Urinary bladder (tissue), 4 donors: ENCODE data around the gene L1CAM. TPM values are rescaled to one million over a fixed set of nuclear protein-coding genes. Genes with fewer than 3 reads are reported as not detected.

Experiments used
- DNase-seq: peaks from one replicate; pipeline ENCODE4 v3.0.0-alpha.2; 2015; ENCODE audit errors: extremely low spot score
- H3K27ac ChIP-seq: one replicate; pipeline ENCODE4 v1.5.1; 2013; ENCODE audit warnings: low read depth, mild to moderate bottlenecking, moderate library complexity
- H3K36me3 ChIP-seq: one replicate; pipeline ENCODE4 v1.6.1; 2013; ENCODE audit warnings: mild to moderate bottlenecking, moderate library complexity; ENCODE audit not compliant: insufficient read depth
- H3K4me1 ChIP-seq: one replicate; pipeline ENCODE4 v1.6.1; 2013; ENCODE audit warnings: mild to moderate bottlenecking, moderate library complexity; ENCODE audit not compliant: insufficient read depth
- H3K4me3 ChIP-seq: one replicate; pipeline ENCODE4 v1.5.1; 2013; ENCODE audit warnings: low read depth, low read length
- WGBS: extraction: QIAGEN DNeasy Blood & Tissue Kit; methylation state at CpG from one replicate; pipeline ENCODE4 v1.1.7; 2013; 5-methylcytosine and 5-hydroxymethylcytosine counted together
- polyA plus RNA-seq: library from polyadenylated mRNA; stranded (reverse); fragments of 200-250 nt; gene quantifications from one replicate; pipeline ENCODE4 v1.2.3, GENCODE V29; 2013
- total RNA-seq: library from RNA; depleted of rRNA; stranded (reverse); fragments of >200 nt; gene quantifications from one replicate; pipeline ENCODE4 v1.2.3, GENCODE V29; 2014
- donor health status: healthy with polysubstance abuse.
- donor health status: healthy.

The L1CAM gene
- total and polyA plus RNA-seq, 2 donors, result 5.6 to 12.7 TPM

GRCh38 chrX:153927672-153927921, 41.6 kb upstream of the L1CAM start:
- peak overlapping the region; percentile 53 for H3K4me3 ChIP-seq
- DNase-seq, result no peak
- WGBS, result 0% methylated on average over 8 of the region's 8 CpGs
- peak overlapping the region; percentile 92 for H3K27ac ChIP-seq
- no peaks in the 10 kb centered on the region for H3K36me3 ChIP-seq
- no peaks in the 10 kb centered on the region for H3K4me1 ChIP-seq

GRCh38 chrX:153926858-153927671, 41.1 kb upstream of the L1CAM start:
- no peak for DNase-seq
- Histone ChIP-seq H3K4me1 (no peaks in the 10 kb centered on the region), H3K27ac (peak overlapping the region; percentile 92), H3K36me3 (no peaks in the 10 kb centered on the region), H3K4me3 (peak overlapping the region; percentile 53)
- 12% methylated on average over 31 of the region's 31 CpGs for WGBS

GRCh38 chrX:153926552-153926857, 40.5 kb upstream of the L1CAM start:
- no peak for DNase-seq
- peak overlapping the region; percentile 48 for H3K27ac ChIP-seq
- 24% methylated on average over 4 of the region's 4 CpGs for WGBS
- no peaks in the 10 kb centered on the region for H3K36me3 ChIP-seq
- H3K4me3 ChIP-seq, result no peak overlapping the region
- no peaks in the 10 kb centered on the region for H3K4me1 ChIP-seq

- DNase-seq, result no peak
- peak within 1 kb of the TSS; percentile 31 for H3K4me3 ChIP-seq
- peak within 1 kb of the TSS; percentile 48 for H3K27ac ChIP-seq
- H3K4me1 ChIP-seq, result no peaks in the 10 kb centered on the region
- H3K36me3 ChIP-seq, result no peaks in the 10 kb centered on the region
- WGBS, result 15% methylated on average over 59 of the region's 59 CpGs
These were observed 40.0 kb upstream of the L1CAM start, which contains the start of gene ARHGAP4 for GRCh38 chrX:153925739-153926551. TSS of gene ARHGAP4 (minus strand) at chrX:153926264. CDS start at chrX:153926202, 62 bp downstream.

- 84% methylated on average over 4 of the region's 4 CpGs for WGBS
- Histone ChIP-seq H3K4me3 (peak overlapping the region; percentile 31), H3K27ac (no peak overlapping the region), H3K4me1 (no peaks in the 10 kb centered on the region), H3K36me3 (no peaks in the 10 kb centered on the region)
- DNase-seq, result no peak
These were observed 39.4 kb upstream of the L1CAM start for GRCh38 chrX:153925387-153925738.

- 24% methylated on average over 14 of the region's 14 CpGs for WGBS
- DNase-seq, result no peak
- no peak overlapping the region for H3K27ac ChIP-seq
- H3K36me3 ChIP-seq, result no peaks in the 10 kb centered on the region
- H3K4me1 ChIP-seq, result no peaks in the 10 kb centered on the region
- H3K4me3 ChIP-seq, result no peak overlapping the region
These were observed 38.3 kb upstream of the L1CAM start for GRCh38 chrX:153924149-153924861.

- H3K36me3 ChIP-seq, result no peaks in the 10 kb centered on the region
- 50% methylated on average over 25 of the region's 25 CpGs for WGBS
- no peak overlapping the region for H3K27ac ChIP-seq
- DNase-seq, result no peak
- H3K4me3 ChIP-seq, result no peak overlapping the region
- H3K4me1 ChIP-seq, result no peaks in the 10 kb centered on the region
These were observed 37.2 kb upstream of the L1CAM start for GRCh38 chrX:153922932-153923857.

GRCh38 chrX:153921511-153922446, 35.8 kb upstream of the L1CAM start:
- no peak overlapping the region for H3K27ac ChIP-seq

GRCh38 chrX:153921070-153921469, 35.1 kb upstream of the L1CAM start:
- 69% methylated on average over 16 of the region's 16 CpGs for WGBS
- no peaks in the 10 kb centered on the region for H3K36me3 ChIP-seq
- DNase-seq, result no peak
- no peaks in the 10 kb centered on the region for H3K4me1 ChIP-seq
- H3K4me3 ChIP-seq, result no peak overlapping the region
- no peak overlapping the region for H3K27ac ChIP-seq

More at GRCh38 chrX:153921511-153922446, 35.8 kb upstream of the L1CAM start:
- 45% methylated on average over 40 of the region's 40 CpGs for WGBS
- H3K4me1 ChIP-seq, result no peaks in the 10 kb centered on the region
- H3K4me3 ChIP-seq, result no peak overlapping the region
- no peak for DNase-seq
- no peaks in the 10 kb centered on the region for H3K36me3 ChIP-seq

GRCh38 chrX:153920546-153920945, 34.6 kb upstream of the L1CAM start:
- Histone ChIP-seq H3K4me1 (no peaks in the 10 kb centered on the region), H3K36me3 (no peaks in the 10 kb centered on the region), H3K4me3 (no peak overlapping the region), H3K27ac (no peak overlapping the region)
- WGBS, result 98% methylated on average over 14 of the region's 14 CpGs
- DNase-seq, result no peak

- WGBS, result 96% methylated on average over 13 of the region's 13 CpGs
- Histone ChIP-seq H3K4me1 (no peaks in the 10 kb centered on the region), H3K36me3 (no peaks in the 10 kb centered on the region), H3K4me3 (no peak overlapping the region), H3K27ac (no peak overlapping the region)
- DNase-seq, result no peak
These were observed 33.3 kb upstream of the L1CAM start for GRCh38 chrX:153919281-153919680.

- H3K27ac ChIP-seq, result no peak overlapping the region
- WGBS, result 86% methylated on average over 6 of the region's 6 CpGs
- no peak for DNase-seq
- no peaks in the 10 kb centered on the region for H3K36me3 ChIP-seq
- H3K4me1 ChIP-seq, result no peaks in the 10 kb centered on the region
- H3K4me3 ChIP-seq, result no peak overlapping the region
These were observed 31.9 kb upstream of the L1CAM start for GRCh38 chrX:153917869-153918268.
